H1 (cell line): Measurements from ENCODE around the gene KRTAP29-1. TPM values are rescaled to one million over a fixed set of nuclear protein-coding genes. Genes with fewer than 3 reads are reported as not detected.

Source experiments
- CTCF ChIA-PET: fragments of 300-600 bp; sonication (Branson Sonifier 250); formaldehyde crosslinking; loops from one replicate; lab custom pipeline; 2021; ENCODE audit not compliant: partially characterized antibody; lab: Charles Lee
- POLR2A ChIA-PET: fragments of 300-600 bp; sonication (Branson Sonifier 250); formaldehyde crosslinking; loops from one replicate; lab custom pipeline; 2021; ENCODE audit warnings: inconsistent platforms; ENCODE audit not compliant: partially characterized antibody; lab: Charles Lee
- DNase-seq, 2 experiments: peaks; one replicate each; pipeline versions ENCODE4 v3.0.0 to v3.0.0-alpha.2; 2010 to 2022; ENCODE audit warnings: low spot score in 2 of 2, low read depth in 1 of 2, mixed read lengths in 1 of 2
- FAIRE-seq: peaks from 2 replicates; lab custom pipeline; 2011; peaks lifted over from hg19 to GRCh38; lab: Jason Lieb, UNC
- H2AFZ ChIP-seq: 2 replicates; pipeline ENCODE4 v1.8.1; 2012; ENCODE audit warnings: low read length, inconsistent platforms
- H2AK5ac ChIP-seq: 2 replicates; pipeline ENCODE4 v1.6.1; 2013; ENCODE audit warnings: low read depth, low read length
- H2BK120ac ChIP-seq: replicated peaks from 2 replicates; pipeline ENCODE3; 2013; ENCODE audit warnings: low read depth, low read length, inconsistent platforms
- H2BK12ac ChIP-seq: 2 replicates; pipeline ENCODE4 v1.6.1; 2013; ENCODE audit warnings: low read depth, low read length
- H2BK15ac ChIP-seq: 2 replicates; pipeline ENCODE4 v1.6.1; 2013; ENCODE audit warnings: low read length
- H2BK20ac ChIP-seq: 2 replicates; pipeline ENCODE4 v1.6.1; 2013; ENCODE audit warnings: low read length
- H2BK5ac ChIP-seq: 2 replicates; pipeline ENCODE4 v1.6.1; 2013; ENCODE audit warnings: low read depth, low read length
- H3K14ac ChIP-seq: 2 replicates; pipeline ENCODE4 v1.6.1; 2013; ENCODE audit warnings: inconsistent platforms; ENCODE audit not compliant: insufficient read length
- H3K18ac ChIP-seq: 2 replicates; pipeline ENCODE4 v1.6.1; 2013; ENCODE audit warnings: low read length; ENCODE audit errors: extremely low read depth
- H3K23ac ChIP-seq: 2 replicates; pipeline ENCODE4 v1.6.1; 2013; ENCODE audit warnings: inconsistent platforms; ENCODE audit not compliant: insufficient read length
- H3K23me2 ChIP-seq: 2 replicates; pipeline ENCODE4 v1.6.1; 2013; ENCODE audit warnings: low read depth, low read length
- H3K27ac ChIP-seq: 2 replicates; pipeline ENCODE4 v1.6.1; 2011; ENCODE audit warnings: low read depth, low read length, inconsistent platforms
- H3K27me3 ChIP-seq, 4 experiments: replicated peaks in 1 of 4; 1 replicate in 1 of 4; 2 replicates in 3 of 4; pipeline versions ENCODE4 v1.6.1 to v1.8.1; 2011 to 2013; ENCODE audit warnings: low read length in 3 of 4, mild to moderate bottlenecking in 3 of 4, inconsistent platforms in 2 of 4, mixed read lengths in 2 of 4, moderate library complexity in 1 of 4; ENCODE audit not compliant: control insufficient read depth in 3 of 4, insufficient read depth in 3 of 4; ENCODE audit errors: extremely low read depth in 1 of 4
- H3K36me3 ChIP-seq, 4 experiments: 2 replicates each; pipeline versions ENCODE4 v1.6.1 to v1.8.1; 2011 to 2013; ENCODE audit warnings: mild to moderate bottlenecking in 4 of 4, low read length in 3 of 4, moderate library complexity in 2 of 4, control low read depth in 1 of 4, inconsistent platforms in 1 of 4; ENCODE audit not compliant: insufficient read depth in 4 of 4, control insufficient read depth in 2 of 4
- H3K4ac ChIP-seq: replicated peaks from 2 replicates; pipeline ENCODE3; 2013; ENCODE audit warnings: low read length, low read depth, mixed read lengths, inconsistent platforms; ENCODE audit not compliant: insufficient read length
- H3K4me1 ChIP-seq, 4 experiments: replicated peaks in 1 of 4; 1 replicate in 1 of 4; 2 replicates in 3 of 4; pipeline versions ENCODE4 v1.6.1 to v1.8.1; 2011 to 2013; ENCODE audit warnings: low read length in 3 of 4, inconsistent platforms in 2 of 4, mixed read lengths in 1 of 4; ENCODE audit not compliant: insufficient read depth in 4 of 4, control insufficient read depth in 3 of 4
- H3K4me2 ChIP-seq, 2 experiments: 2 replicates each; pipeline versions ENCODE4 v1.6.1 to v1.8.1; 2011 to 2013; ENCODE audit warnings: low read depth in 2 of 2, low read length in 2 of 2, control low read depth in 1 of 2, inconsistent platforms in 1 of 2, mild to moderate bottlenecking in 1 of 2; ENCODE audit not compliant: insufficient read depth in 1 of 2
- H3K4me3 ChIP-seq, 4 experiments: fragments of 200-600, 300-600 bp in 1 of 4; sonication (generic), shearing (Covaris generic), sonication (Bioruptor Twin) in 1 of 4; 2 replicates each; pipeline versions ENCODE4 v1.5.1 to v1.8.1; 2011 to 2016; ENCODE audit warnings: low read length in 4 of 4, low read depth in 3 of 4, control low read depth in 2 of 4, inconsistent platforms in 2 of 4, mild to moderate bottlenecking in 2 of 4, mixed read lengths in 1 of 4, moderate library complexity in 1 of 4; ENCODE audit not compliant: insufficient read depth in 2 of 4; ENCODE audit errors: extremely low read depth in 1 of 4
- H3K56ac ChIP-seq: replicated peaks from 2 replicates; pipeline ENCODE3; 2013; ENCODE audit warnings: low read depth, mild to moderate bottlenecking, mixed read lengths, low read length, inconsistent platforms; ENCODE audit not compliant: insufficient read length
- H3K79me1 ChIP-seq: 2 replicates; pipeline ENCODE4 v1.6.1; 2013; ENCODE audit warnings: low read depth, low read length, control low read depth
- H3K79me2 ChIP-seq, 2 experiments: 2 replicates each; pipeline versions ENCODE4 v1.6.1 to v1.8.1; 2012 to 2013; ENCODE audit warnings: low read length in 2 of 2, mild to moderate bottlenecking in 2 of 2, inconsistent platforms in 1 of 2; ENCODE audit not compliant: insufficient read depth in 2 of 2, control insufficient read depth in 1 of 2
- H3K9ac ChIP-seq, 4 experiments: replicated peaks in 1 of 4; 1 replicate in 1 of 4; 2 replicates in 3 of 4; pipeline versions ENCODE4 v1.6.1 to v1.8.1; 2011 to 2013; ENCODE audit warnings: low read depth in 3 of 4, low read length in 3 of 4, control low read depth in 2 of 4, mild to moderate bottlenecking in 2 of 4, moderate library complexity in 2 of 4, inconsistent platforms in 1 of 4; ENCODE audit errors: extremely low read depth in 1 of 4
- H3K9me3 ChIP-seq, 2 experiments: 2 replicates each; pipeline versions ENCODE4 v1.6.1 to v1.8.1; 2012 to 2013; ENCODE audit warnings: mild to moderate bottlenecking in 2 of 2, moderate library complexity in 2 of 2, control low read depth in 1 of 2, inconsistent platforms in 1 of 2, low read depth in 1 of 2, low read length in 1 of 2, mixed read lengths in 1 of 2; ENCODE audit not compliant: insufficient read depth in 2 of 2
- H4K20me1 ChIP-seq, 2 experiments: replicated peaks in 1 of 2; 2 replicates each; pipeline versions ENCODE3 to v1.8.1; 2011 to 2013; ENCODE audit warnings: inconsistent platforms in 2 of 2, low read length in 2 of 2, mild to moderate bottlenecking in 1 of 2; ENCODE audit not compliant: insufficient read depth in 2 of 2, control insufficient read depth in 1 of 2
- H4K5ac ChIP-seq: 2 replicates; pipeline ENCODE4 v1.6.1; 2013; ENCODE audit warnings: low read length, low read depth, mixed read lengths, inconsistent platforms; ENCODE audit not compliant: insufficient read length
- H4K8ac ChIP-seq: 2 replicates; pipeline ENCODE4 v1.8.0; 2013; ENCODE audit warnings: mild to moderate bottlenecking, moderate library complexity, low read length, inconsistent platforms; ENCODE audit not compliant: insufficient read depth; ENCODE audit errors: extremely low read depth
- H4K91ac ChIP-seq: replicated peaks from 2 replicates; pipeline ENCODE3; 2013; ENCODE audit warnings: low read length, mixed read lengths, inconsistent platforms; ENCODE audit not compliant: insufficient read length
- BCL11A ChIP-seq, 2 experiments: IDR thresholded peaks; one replicate each; pipeline ENCODE4 v1.6.1; 2011; ENCODE audit warnings: low read depth in 2 of 2, low read length in 2 of 2, mild to moderate bottlenecking in 2 of 2
- CREB1 ChIP-seq: IDR thresholded peaks from 2 replicates; pipeline ENCODE4 v1.6.1; 2012; ENCODE audit warnings: inconsistent platforms
- EP300 ChIP-seq, 2 experiments: IDR thresholded peaks; 1 replicate in 1 of 2; 2 replicates in 1 of 2; pipeline ENCODE4 v1.6.1; 2011 to 2012; ENCODE audit warnings: low read depth in 2 of 2, low read length in 2 of 2, mild to moderate bottlenecking in 2 of 2, borderline replicate concordance in 1 of 2, inconsistent platforms in 1 of 2, moderate library complexity in 1 of 2
- GTF2F1 ChIP-seq: IDR thresholded peaks from 2 replicates; pipeline ENCODE4 v1.6.1; 2012; ENCODE audit warnings: low read depth, low read length, improper control_type of control experiment, borderline replicate concordance
- PHF8 ChIP-seq: fragments of 200-600 bp; sonication (generic); conservative IDR thresholded peaks from 2 replicates; pipeline ENCODE4 v1.7.1; 2012; ENCODE audit warnings: low read depth, mild to moderate bottlenecking, inconsistent platforms, low read length, moderate library complexity
- POLR2AphosphoS5 ChIP-seq: IDR thresholded peaks from 2 replicates; pipeline ENCODE4 v1.6.1; 2011; ENCODE audit warnings: low read depth, low read length
- RFX5 ChIP-seq: IDR thresholded peaks from 2 replicates; pipeline ENCODE4 v1.6.1; 2011; ENCODE audit warnings: low read depth, low read length, improper control_type of control experiment, borderline replicate concordance
- RXRA ChIP-seq: IDR thresholded peaks from 2 replicates; pipeline ENCODE4 v1.6.1; 2011; ENCODE audit warnings: low read depth, mild to moderate bottlenecking, low read length, moderate library complexity; ENCODE audit not compliant: insufficient read depth
- SIRT6 ChIP-seq: IDR thresholded peaks from one replicate; pipeline ENCODE4 v1.7.1; 2012; ENCODE audit warnings: low read length, inconsistent platforms
- SUZ12 ChIP-seq: fragments of 200-600 bp; sonication (generic); IDR thresholded peaks from 2 replicates; pipeline ENCODE4 v1.6.1; 2012; ENCODE audit warnings: mild to moderate bottlenecking, inconsistent platforms, low read length, moderate library complexity, mixed read lengths
- USF2 ChIP-seq: IDR thresholded peaks from 2 replicates; pipeline ENCODE4 v1.6.1; 2011; ENCODE audit warnings: low read length, improper control_type of control experiment
- WGBS, 2 experiments: shearing (Covaris generic) in 1 of 2; methylation state at CpG; one replicate each; pipeline versions ENCODE4 v1.1.6 to v1.1.7; 2013 to 2015; ENCODE audit warnings: low lambda C conversion rate in 2 of 2, mixed read lengths in 2 of 2, inconsistent platforms in 1 of 2, low coverage in 1 of 2, missing lambda C conversion rate in 1 of 2; ENCODE audit not compliant: insufficient replicate concordance in 2 of 2, insufficient coverage in 1 of 2, insufficient read length in 1 of 2; ENCODE audit errors: extremely low coverage in 1 of 2, missing lambda C conversion rate in 1 of 2; 5-methylcytosine and 5-hydroxymethylcytosine counted together
- polyA plus RNA-seq, 7 experiments: library from polyadenylated mRNA; depleted of rRNA in 3 of 7; stranded (reverse) in 5 of 7; unstranded in 2 of 7; fragments of >200 nt in 5 of 7; fragments of 200-250 nt in 2 of 7; gene quantifications; 1 replicate in 5 of 7; 2 replicates in 1 of 7; 4 replicates in 1 of 7; pipeline versions ENCODE4 v1.2.1 to v1.2.3, GENCODE V29; 2011 to 2013; ENCODE audit warnings: missing spikeins in 2 of 7, mixed read lengths in 2 of 7
- total RNA-seq: library from RNA; stranded (reverse); fragmentation: NEBNext Ultra II Directional; extraction: Animal tissue kit (Norgen Biotek cat#: 25700); gene quantifications from 2 replicates; pipeline ENCODE4 v1.2.1, GENCODE V29; 2021

The KRTAP29-1 gene
- total and polyA plus RNA-seq, 2 of the 8 experiments (the other 6 are each of a cell fraction or from before 2014, with no cell fraction given), result not detected

GRCh38 chr17:41340934-41341861 lies 38.5 kb upstream of the KRTAP29-1 start:
- H2BK5ac ChIP-seq, result no peak overlapping the region
- no peaks in the 10 kb centered on the region for H3K23me2 ChIP-seq
- ChIA-PET CTCF (interaction anchor here (0.6 to 2.7 kb wide), 4 partner anchors 12 to 301 kb away, joined by 3 to 8 read pairs (median 4); no protein-coding TSS in a partner anchor), POLR2A (interaction anchor here (1.0 kb wide), 1 partner anchor 27 kb away, joined by 3 read pairs; no protein-coding TSS in a partner anchor)
- H2BK120ac ChIP-seq, result no peak overlapping the region
- H3K4me1 ChIP-seq, result no peaks in the 10 kb centered on the region
- H2BK20ac ChIP-seq, result no peak overlapping the region
- H3K4me3 ChIP-seq, result no peak overlapping the region
- no peaks in the 10 kb centered on the region for H4K20me1 ChIP-seq
- no peak overlapping the region for H3K4me2 ChIP-seq
- H3K4ac ChIP-seq, result no peak overlapping the region
- no peak overlapping the region for H3K23ac ChIP-seq
- H3K79me1 ChIP-seq, result no peaks in the 10 kb centered on the region
- H2AK5ac ChIP-seq, result no peak overlapping the region
- H2AFZ ChIP-seq, result no peak overlapping the region
- no peak overlapping the region for H4K91ac ChIP-seq
- no peak for FAIRE-seq
- no peak overlapping the region for H2BK15ac ChIP-seq
- H4K8ac ChIP-seq, result no peak overlapping the region
- no peaks in the 10 kb centered on the region for H3K36me3 ChIP-seq
- peaks cover 0 to 10% of the 10 kb centered on the region in 2 experiments; a peak in 2 of 4 replicates for H3K9me3 ChIP-seq
- no peak for DNase-seq
- no peaks in the 10 kb centered on the region for H3K79me2 ChIP-seq
- H3K27ac ChIP-seq, result no peak overlapping the region
- no peak overlapping the region for H3K9ac ChIP-seq
- no peaks in the 10 kb centered on the region for H3K27me3 ChIP-seq
- H3K56ac ChIP-seq, result no peak overlapping the region
- no peak overlapping the region for H4K5ac ChIP-seq
- 88% methylated on average over 7 of the region's 7 CpGs; no CpG with 5 or more reads in 1 of the 2 experiments for WGBS, 2 experiments
- no peak overlapping the region for H3K18ac ChIP-seq
- no peak overlapping the region for H3K14ac ChIP-seq
- no peak overlapping the region for H2BK12ac ChIP-seq
- TF ChIP-seq CREB1, result no peak
- no peak for TF ChIP-seq USF2
- no peak for TF ChIP-seq POLR2AphosphoS5
- TF ChIP-seq PHF8, result no peak
- TF ChIP-seq SUZ12, result no peak
- no peak for TF ChIP-seq RFX5
- no peak for TF ChIP-seq BCL11A (IDR thresholded peaks at IDR 0.05; ENCODE audit: low read depth in 2 of 2, low read length in 2 of 2)
- no peak for TF ChIP-seq RXRA
- no peak for TF ChIP-seq GTF2F1
- no peak for TF ChIP-seq EP300 (IDR thresholded peaks at IDR 0.05; ENCODE audit: borderline replicate concordance in 1 of 2, low read depth in 2 of 2, low read length in 2 of 2)
- TF ChIP-seq SIRT6, result no peak
